AG04450 (cell line): ENCODE results near the gene DPP9. TPM values are rescaled to one million over a fixed set of nuclear protein-coding genes. Genes with fewer than 3 reads are reported as not detected.

Experiments used
- CTCF ChIA-PET: fragments of 300-600, 350-600 bp; formaldehyde crosslinking; extraction: SDS; loops from one replicate; lab custom pipeline; 2022; ENCODE audit warnings: antibody characterized with exemption, inconsistent platforms; lab: Charles Lee
- POLR2A ChIA-PET: fragments of 350-600 bp; formaldehyde crosslinking; extraction: SDS; loops from one replicate; lab custom pipeline; 2021; ENCODE audit warnings: antibody characterized with exemption, inconsistent platforms; lab: Yijun Ruan, JAX
- DNase-seq: peaks from one replicate; pipeline ENCODE4 v3.0.0-alpha.2; 2011; ENCODE audit warnings: low read depth, low spot score
- H3K27ac ChIP-seq: one replicate; pipeline ENCODE4 v1.5.1; 2012; ENCODE audit warnings: low read depth, low read length, control low read depth
- H3K27me3 ChIP-seq: one replicate; pipeline ENCODE4 v1.6.0; 2012; ENCODE audit warnings: low read length; ENCODE audit not compliant: control insufficient read depth, insufficient read depth
- H3K4me3 ChIP-seq: 2 replicates; pipeline ENCODE4 v1.5.1; 2011; ENCODE audit warnings: mild to moderate bottlenecking, low read depth, low read length, control low read depth
- H3K9me3 ChIP-seq: 2 replicates; pipeline ENCODE4 v1.5.1; 2012; ENCODE audit warnings: low read length; ENCODE audit not compliant: control insufficient read depth, insufficient read depth
- polyA plus RNA-seq: library from polyadenylated mRNA; depleted of rRNA; stranded (reverse); fragments of >200 nt; gene quantifications from 2 replicates; pipeline ENCODE4 v1.2.3, GENCODE V29; 2011; rRNA removed
- small RNA-seq: library from RNA; depleted of rRNA; stranded (forward); fragments of <200 nt; gene quantifications from one replicate; pipeline ENCODE3, GENCODE V24; 2012; ENCODE audit warnings: low read depth; ENCODE audit not compliant: insufficient read length
- TF ChIP-seq, protein P1 (sequence below): IDR thresholded peaks from 2 replicates; pipeline ENCODE4 v1.5.1; 2011; ENCODE audit warnings: low read depth, low read length, control low read depth, inconsistent platforms

DPP9 gene
- polyA plus RNA-seq, 1 experiment: 5.6 TPM

DNA sequence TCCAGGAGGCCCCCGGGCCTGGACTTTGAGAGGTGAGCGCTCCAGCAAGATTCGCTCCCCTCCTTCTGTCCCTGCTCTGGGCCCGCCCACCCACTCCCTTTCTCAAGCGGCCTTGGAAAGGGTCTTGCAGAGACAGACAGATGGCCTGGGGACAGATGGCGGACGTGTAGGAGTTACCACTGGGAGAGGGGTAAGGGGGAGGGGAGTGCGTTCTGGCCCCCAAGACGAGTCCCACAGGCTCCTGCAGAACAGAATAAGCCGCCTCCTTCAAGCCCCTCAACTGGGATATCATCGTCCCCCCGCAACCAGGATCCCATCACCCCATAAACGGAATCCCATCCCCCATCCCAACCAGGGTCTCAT, 87.9 kb downstream of the DPP9 start:
- Histone ChIP-seq H3K4me3 (peak overlapping the region; percentile 56), H3K9me3 (no peaks in the 10 kb centered on the region; the same call in 1 of the 2 replicates), H3K27me3 (no peaks in the 10 kb centered on the region), H3K27ac (peak overlapping the region; percentile 31)
- CTCF ChIA-PET: interaction anchor here (0.5 to 2.2 kb wide), 32 partner anchors 9 to 562 kb away, joined by 3 to 56 read pairs (median 5); partner anchors contain the start of genes HDGFL2 and SEMA6B
- TF ChIP-seq, protein P1, sequence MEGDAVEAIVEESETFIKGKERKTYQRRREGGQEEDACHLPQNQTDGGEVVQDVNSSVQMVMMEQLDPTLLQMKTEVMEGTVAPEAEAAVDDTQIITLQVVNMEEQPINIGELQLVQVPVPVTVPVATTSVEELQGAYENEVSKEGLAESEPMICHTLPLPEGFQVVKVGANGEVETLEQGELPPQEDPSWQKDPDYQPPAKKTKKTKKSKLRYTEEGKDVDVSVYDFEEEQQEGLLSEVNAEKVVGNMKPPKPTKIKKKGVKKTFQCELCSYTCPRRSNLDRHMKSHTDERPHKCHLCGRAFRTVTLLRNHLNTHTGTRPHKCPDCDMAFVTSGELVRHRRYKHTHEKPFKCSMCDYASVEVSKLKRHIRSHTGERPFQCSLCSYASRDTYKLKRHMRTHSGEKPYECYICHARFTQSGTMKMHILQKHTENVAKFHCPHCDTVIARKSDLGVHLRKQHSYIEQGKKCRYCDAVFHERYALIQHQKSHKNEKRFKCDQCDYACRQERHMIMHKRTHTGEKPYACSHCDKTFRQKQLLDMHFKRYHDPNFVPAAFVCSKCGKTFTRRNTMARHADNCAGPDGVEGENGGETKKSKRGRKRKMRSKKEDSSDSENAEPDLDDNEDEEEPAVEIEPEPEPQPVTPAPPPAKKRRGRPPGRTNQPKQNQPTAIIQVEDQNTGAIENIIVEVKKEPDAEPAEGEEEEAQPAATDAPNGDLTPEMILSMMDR: no peak
- DNase-seq: no peak
- POLR2A ChIA-PET: interaction anchor here (0.7 kb wide), 1 partner anchor 44 kb away, joined by 3 read pairs; no protein-coding TSS in a partner anchor

DNA sequence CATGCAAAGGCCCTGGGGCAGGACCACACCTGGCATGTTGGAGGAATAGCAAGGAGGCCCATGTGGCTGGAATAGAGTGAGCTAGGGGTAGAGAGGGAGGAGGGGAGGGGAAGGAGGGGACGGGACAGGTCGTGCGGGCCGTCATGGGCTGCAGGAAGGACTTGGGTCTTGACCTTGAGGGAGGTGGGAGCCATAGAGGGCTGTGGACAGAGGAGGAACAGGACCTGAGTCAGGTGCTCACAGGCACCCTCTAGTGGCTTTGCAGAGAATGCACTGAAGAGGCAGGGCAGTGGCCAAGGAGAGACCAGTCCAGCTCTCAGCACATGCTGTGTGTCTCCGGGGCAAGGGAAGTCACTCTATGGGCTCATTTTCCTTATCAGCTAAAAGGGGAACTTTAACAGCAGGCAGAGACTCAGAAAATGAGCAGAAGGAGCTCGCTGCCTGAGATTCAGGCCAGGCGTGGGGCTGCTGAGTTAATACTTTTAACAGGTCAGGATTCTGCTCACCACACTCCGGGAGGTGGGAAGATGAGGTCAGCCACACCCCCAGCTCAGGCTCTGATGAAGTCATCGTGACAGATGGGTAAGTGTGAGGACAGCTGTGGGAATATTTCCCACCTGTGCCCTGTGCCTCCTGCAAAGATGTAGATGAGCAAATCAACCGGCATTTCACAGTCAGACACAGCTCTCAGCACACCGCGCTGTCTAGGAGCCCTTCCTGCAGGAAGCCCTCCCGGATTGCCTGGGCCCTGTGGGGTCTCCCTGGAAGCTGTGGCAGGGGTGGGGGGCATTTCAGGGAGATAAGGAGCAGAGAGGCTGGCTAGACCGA, 90.3 kb downstream of the DPP9 start:
- TF ChIP-seq, protein P1: peak; percentile 87
- CTCF ChIA-PET: interaction anchor here (0.6 to 2.8 kb wide), 17 partner anchors 9 to 159 kb away, joined by 3 to 20 read pairs (median 5); partner anchors contain the start of gene SEMA6B

More for the DNA sequence above, 90.3 kb downstream of the DPP9 start:
- Histone ChIP-seq H3K27me3 (no peaks in the 10 kb centered on the region), H3K4me3 (no peak overlapping the region), H3K27ac (peak overlapping the region; percentile 83), H3K9me3 (no peaks in the 10 kb centered on the region)
- peak; percentile 57 for DNase-seq
- POLR2A ChIA-PET: interaction anchor here (0.5 to 0.9 kb wide), 4 partner anchors 9 to 420 kb away, joined by 3 to 4 read pairs (median 3); no protein-coding TSS in a partner anchor

Small RNA genes within 50 kb of the gene (small RNA-seq; reads per million reads assigned to genes)
- gene MIR7-3: 2.2 reads per million

Other genes starting within 250 kb of the DPP9 start
- 0.07 and 0.11 TPM in 2 replicates for gene PLIN4, start 205.4 kb downstream of the DPP9 start, polyA plus RNA-seq
- not detected in 2 replicates for gene PLIN5, start 188.6 kb downstream of the DPP9 start, polyA plus RNA-seq
- 0.05 and 0.07 TPM in 2 replicates for gene LRG1, start 183.8 kb downstream of the DPP9 start, polyA plus RNA-seq
- 0.66 and 1.1 TPM in 2 replicates for gene SEMA6B, start 164.2 kb downstream of the DPP9 start, polyA plus RNA-seq
- gene TNFAIP8L1, start 84.3 kb downstream of the DPP9 start, polyA plus RNA-seq: 4.1 and 4.7 TPM in 2 replicates
- gene MYDGF, start 53.5 kb downstream of the DPP9 start, polyA plus RNA-seq: 126 and 160 TPM in 2 replicates
- gene FEM1A, start 67.9 kb upstream of the DPP9 start, polyA plus RNA-seq: 3.0 and 4.0 TPM in 2 replicates
- 1.0 and 2.9 TPM in 2 replicates for gene TICAM1, start 107.9 kb upstream of the DPP9 start, polyA plus RNA-seq
- gene PLIN3, start 143.8 kb upstream of the DPP9 start, polyA plus RNA-seq: 103 and 125 TPM in 2 replicates
- not detected in 2 replicates for gene ARRDC5, start 179.1 kb upstream of the DPP9 start, polyA plus RNA-seq
- gene UHRF1, start 185.7 kb upstream of the DPP9 start, polyA plus RNA-seq: 6.1 and 7.1 TPM in 2 replicates
- 7.7 and 10.6 TPM in 2 replicates for gene KDM4B, start 245.3 kb upstream of the DPP9 start, polyA plus RNA-seq